K562 (cell line): ENCODE measurements around the gene DAP. TPM values are rescaled to one million over a fixed set of nuclear protein-coding genes. Genes with fewer than 3 reads are reported as not detected.
A peak's percentile ranks its signal among the peaks of the same experiment; 100 is the strongest.

Source experiments
- ATAC-seq: fragments of 200-7000 bp; cut with Tn5 transposase; 3 replicates; pipeline ENCODE4 v1.9.1; 2020; ENCODE audit warnings: moderate library complexity
- BruUV-seq: library from RNA; stranded (reverse); fragments of 400-500 nt; replicated peaks from 2 replicates; lab custom pipeline; 2021; lab: Mats Ljungman, UMichigan
- CTCF ChIA-PET: fragments of 300-600 bp; formaldehyde crosslinking; extraction: SDS; loops from one replicate; lab custom pipeline; 2021; ENCODE audit warnings: low intra/inter-chr PET ratio; lab: Yijun Ruan, JAX
- POLR2A ChIA-PET: fragments of 300-600, 350-650 bp; sonication (Branson Sonifier 250); formaldehyde crosslinking; extraction: SDS; loops from one replicate; lab custom pipeline; 2021; ENCODE audit warnings: antibody characterized with exemption, inconsistent platforms; lab: Yijun Ruan, JAX
- DNase-seq, 4 experiments: peaks; one replicate each; pipeline versions ENCODE4 v3.0.0 to v3.0.0-alpha.2; 2011 to 2018; ENCODE audit warnings: low spot score in 3 of 4, mixed read lengths in 3 of 4; ENCODE audit errors: extremely low read depth in 1 of 4
- FAIRE-seq: peaks from 2 replicates; lab custom pipeline; 2011; peaks lifted over from hg19 to GRCh38; lab: Jason Lieb, UNC
- H2AFZ ChIP-seq: 2 replicates; pipeline ENCODE4 v1.6.0; 2011; ENCODE audit warnings: low read depth, low read length, control low read depth, inconsistent platforms
- H3K27ac ChIP-seq: fragments of 200-600 bp; 3 replicates; pipeline ENCODE4 v1.8.0; 2011; ENCODE audit warnings: low read depth, mild to moderate bottlenecking, control low read depth, inconsistent platforms, low read length, moderate library complexity, mixed read lengths; ENCODE audit errors: extremely low read depth
- H3K27me3 ChIP-seq, 2 experiments: fragments of 300-600 bp in 1 of 2; 2 replicates in 1 of 2; 3 replicates in 1 of 2; pipeline versions ENCODE4 v1.6.0 to v1.8.0; 2011; ENCODE audit warnings: inconsistent platforms in 2 of 2, low read length in 2 of 2, mild to moderate bottlenecking in 1 of 2, mixed read lengths in 1 of 2, moderate library complexity in 1 of 2; ENCODE audit not compliant: control insufficient read depth in 2 of 2, insufficient read depth in 2 of 2
- H3K36me3 ChIP-seq: fragments of 300-600 bp; 3 replicates; pipeline ENCODE4 v1.8.0; 2011; ENCODE audit warnings: mild to moderate bottlenecking, low read length, inconsistent platforms; ENCODE audit not compliant: control insufficient read depth, insufficient read depth
- H3K4me1 ChIP-seq, 2 experiments: fragments of 200-600 bp in 1 of 2; replicated peaks in 1 of 2; 2 replicates in 1 of 2; 3 replicates in 1 of 2; pipeline versions ENCODE4 v1.5.1 to v1.8.0; 2011; ENCODE audit warnings: inconsistent platforms in 2 of 2, low read length in 2 of 2, mild to moderate bottlenecking in 1 of 2, mixed read lengths in 1 of 2, moderate library complexity in 1 of 2; ENCODE audit not compliant: control insufficient read depth in 2 of 2, insufficient read depth in 2 of 2
- H3K4me2 ChIP-seq: 2 replicates; pipeline ENCODE4 v1.6.1; 2011; ENCODE audit warnings: low read length, control low read depth, inconsistent platforms, mixed read lengths; ENCODE audit not compliant: insufficient read depth
- H3K4me3 ChIP-seq: fragments of 200-600 bp; sonication (generic), shearing (Covaris generic); 2 replicates; pipeline ENCODE4 v1.5.1; 2016; ENCODE audit warnings: control low read depth, inconsistent platforms
- H3K79me2 ChIP-seq: fragments of 200-600 bp; 3 replicates; pipeline ENCODE4 v1.8.0; 2011; ENCODE audit warnings: low read length, inconsistent platforms; ENCODE audit not compliant: control insufficient read depth, insufficient read depth
- H3K9ac ChIP-seq, 2 experiments: 2 replicates each; pipeline versions ENCODE4 v1.6.0 to v1.6.1; 2011; ENCODE audit warnings: low read depth in 2 of 2, low read length in 2 of 2, control low read depth in 1 of 2, inconsistent platforms in 1 of 2, mild to moderate bottlenecking in 1 of 2, mixed read lengths in 1 of 2; ENCODE audit not compliant: insufficient read depth in 1 of 2
- H3K9me1 ChIP-seq: one replicate; pipeline ENCODE4 v1.6.0; 2011; ENCODE audit warnings: inconsistent platforms, mild to moderate bottlenecking, low read length, moderate library complexity; ENCODE audit not compliant: control insufficient read depth, insufficient read depth
- H3K9me3 ChIP-seq: replicated peaks from 2 replicates; pipeline ENCODE4 v1.5.1; 2011; ENCODE audit warnings: low read depth, low read length, inconsistent platforms; ENCODE audit not compliant: control insufficient read depth, insufficient read depth
- H4K20me1 ChIP-seq: replicated peaks from 2 replicates; pipeline ENCODE4 v1.6.1; 2011; ENCODE audit warnings: low read length, inconsistent platforms, mixed read lengths; ENCODE audit not compliant: control insufficient read depth, insufficient read depth
- CEBPB ChIP-seq: fragments of 450-650 bp; IDR thresholded peaks from 2 replicates; pipeline ENCODE4 v1.6.1; 2016; ENCODE audit warnings: missing genetic modification characterization, missing compliant biosample characterization
- CEBPZ ChIP-seq: fragments of 150-350 bp; IDR thresholded peaks from 2 replicates; pipeline ENCODE4 v1.6.1; 2014; ENCODE audit warnings: low read depth, mild to moderate bottlenecking, low read length, borderline replicate concordance
- NFIC ChIP-seq: fragments of 450-650 bp; IDR thresholded peaks from 2 replicates; pipeline ENCODE4 v1.6.1; 2017; ENCODE audit warnings: mild to moderate bottlenecking, inconsistent platforms
- RBM22 ChIP-seq: fragments of 200-400 bp; formaldehyde crosslinking; IDR thresholded peaks from 2 replicates; pipeline ENCODE4 v1.6.1; 2018; ENCODE audit warnings: low read length, low read depth; ENCODE audit not compliant: poor library complexity, severe bottlenecking
- SMAD4 ChIP-seq: fragments of 250-450 bp; sonication (Bioruptor Pico); conservative IDR thresholded peaks from 2 replicates; pipeline ENCODE4 v1.8.0; 2021; ENCODE audit warnings: inconsistent platforms, mild to moderate bottlenecking, moderate library complexity
- ZBTB5 ChIP-seq: fragments of 450-650 bp; IDR thresholded peaks from 2 replicates; pipeline ENCODE4 v1.6.1; 2017; ENCODE audit warnings: antibody characterized with exemption
- ZNF23 ChIP-seq: fragments of 250-450 bp; sonication (Bioruptor Pico); IDR thresholded peaks from 2 replicates; pipeline ENCODE4 v1.4.0; 2020; ENCODE audit warnings: mild to moderate bottlenecking
- ZNF239 ChIP-seq: fragments of 250-450 bp; sonication (Bioruptor Pico); IDR thresholded peaks from 2 replicates; pipeline ENCODE4 v1.4.0; 2020; ENCODE audit warnings: mild to moderate bottlenecking
- ZNF408 ChIP-seq: fragments of 250-450 bp; sonication (Bioruptor Pico); IDR thresholded peaks from 2 replicates; pipeline ENCODE4 v1.4.0; 2020; ENCODE audit warnings: low read depth, mild to moderate bottlenecking, moderate library complexity
- WGBS: fragments of 100-300 bp; shearing (Covaris generic); methylation state at CpG from one replicate; pipeline ENCODE4 v1.1.6; 2016; ENCODE audit warnings: low coverage, mixed read lengths; ENCODE audit not compliant: insufficient coverage; ENCODE audit errors: missing lambda C conversion rate; 5-methylcytosine and 5-hydroxymethylcytosine counted together
- in situ Hi-C: fragments of 300-500 bp; cut with MboI; formaldehyde crosslinking; loops from 4 replicates; pipeline ENCODE4 v1.15.0; 2018; ENCODE audit warnings: inconsistent platforms, mixed read lengths
- intact Hi-C: fragments of 100-400 bp; cut with micrococcal nuclease; formaldehyde crosslinking; loops from 2 replicates; pipeline ENCODE4 v1.14.2; 2022
- polyA plus RNA-seq, 8 experiments: library from polyadenylated mRNA; depleted of rRNA in 4 of 8; stranded (reverse) in 5 of 8; unstranded in 3 of 8; fragments of >200 nt; fragmentation: Nextera tagmentation in 2 of 8; fragmentation: Illumina TruSeq in 1 of 8; extraction: Ambion mirVana in 2 of 8; extraction: Trizol in 1 of 8; gene quantifications; 2 replicates each; pipeline versions ENCODE4 v1.2.1 to v1.2.3, GENCODE V29; 2011 to 2014; ENCODE audit warnings: inconsistent platforms in 1 of 8, missing spikeins in 1 of 8
- total RNA-seq, 7 experiments: library from RNA; depleted of rRNA in 6 of 7; stranded (reverse); fragments of >200 nt in 6 of 7; fragmentation: Illumina TruSeq in 2 of 7; extraction: Trizol in 2 of 7; gene quantifications; 2 replicates each; pipeline versions ENCODE4 v1.2.1 to v1.2.3, GENCODE V29; 2011 to 2021; ENCODE audit warnings: low replicate concordance in 1 of 7

DAP gene
- total and polyA plus RNA-seq, 9 of the 15 experiments (the other 6 are each of a cell fraction or from before 2014, with no cell fraction given) = 14.1 to 151 (median 34.5) TPM

GRCh38 chr5:10709933-10710332, 51.1 kb downstream of the DAP start:
- POLR2A ChIA-PET = no interaction called here
- no peaks in the 10 kb centered on the region for H3K27me3 ChIP-seq
- peaks cover 62% of the 10 kb centered on the region for H3K79me2 ChIP-seq
- no peak for DNase-seq
- no peak for TF ChIP-seq CEBPB (tag)
- peak; percentile 84 for TF ChIP-seq ZNF239
- peak; percentile 28; the same call in 1 of the 2 replicates for TF ChIP-seq NFIC
- TF ChIP-seq, all 486 proteins: peak for 2
- in situ Hi-C loops (no loop called here), intact Hi-C loops (no loop called here)
- Histone ChIP-seq H3K9me1 (peaks cover 17% of the 10 kb centered on the region), H3K27ac (no peak overlapping the region), H3K9me3 (no peaks in the 10 kb centered on the region), H3K4me3 (no peak overlapping the region), H3K4me1 (peaks cover 34% of the 10 kb centered on the region in 2 experiments; a peak in 4 of 5 replicates), H3K4me2 (no peak overlapping the region), H3K36me3 (peaks cover 73% of the 10 kb centered on the region), H3K9ac (peak overlapping the region in 1 of 2 experiments; percentile 33; a peak in 1 of 4 replicates), H2AFZ (no peak overlapping the region), H4K20me1 (peaks cover 15% of the 10 kb centered on the region)
- ATAC-seq (no peak), FAIRE-seq (no peak)
- 76% methylated on average over 6 of the region's 8 CpGs for WGBS
- CTCF ChIA-PET = no interaction called here
- BruUV-seq = no TSS peak

GRCh38 chr5:10709409-10709808, 51.6 kb downstream of the DAP start:
- ChIA-PET CTCF (no interaction called here), POLR2A (no interaction called here)
- H3K27me3 ChIP-seq = no peaks in the 10 kb centered on the region
- in situ Hi-C loops = no loop called here
- no peak overlapping the region for H3K4me3 ChIP-seq
- H3K4me1 ChIP-seq = peaks cover 38 to 40% of the 10 kb centered on the region in 2 experiments; a peak in 4 of 5 replicates
- H3K27ac ChIP-seq = no peak overlapping the region
- DNase-seq (no peak), FAIRE-seq (no peak), ATAC-seq (no peak)
- no peak overlapping the region for H3K4me2 ChIP-seq
- peaks cover 73% of the 10 kb centered on the region for H3K36me3 ChIP-seq
- BruUV-seq = no TSS peak
- H3K79me2 ChIP-seq = peaks cover 62% of the 10 kb centered on the region
- WGBS = 81% methylated on average over 4 of the region's 4 CpGs
- H4K20me1 ChIP-seq = peaks cover 15% of the 10 kb centered on the region
- no peak overlapping the region for H3K9ac ChIP-seq
- no peak for TF ChIP-seq RBM22
- TF ChIP-seq ZNF239 = no peak
- TF ChIP-seq CEBPZ = no peak
- no peak for TF ChIP-seq ZNF23 (CRISPR knock-in tag)
- TF ChIP-seq ZBTB5 = no peak
- no peak for TF ChIP-seq SMAD4 (CRISPR knock-in tag)
- no peak for TF ChIP-seq ZNF408 (CRISPR knock-in tag)
- H2AFZ ChIP-seq = no peak overlapping the region
- intact Hi-C loops = no loop called here
- peaks cover 17% of the 10 kb centered on the region for H3K9me1 ChIP-seq
- H3K9me3 ChIP-seq = no peaks in the 10 kb centered on the region
